Neural progenitor cell (in vitro differentiated cells): ENCODE measurements around the gene CHMP1A. TPM values are rescaled to one million over a fixed set of nuclear protein-coding genes. Genes with fewer than 3 reads are reported as not detected.

Experiments used
- DNase-seq: peaks from one replicate; pipeline ENCODE4 v3.0.0-alpha.2; 2016; ENCODE audit warnings: low spot score
- H2AFZ ChIP-seq: fragments of 200-600 bp; sonication (generic); replicated peaks from 2 replicates; pipeline ENCODE4 v1.6.1; 2016; ENCODE audit warnings: antibody characterized with exemption
- H3F3A ChIP-seq: fragments of 200-600 bp; sonication (generic); 2 replicates; pipeline ENCODE4 v1.6.1; 2016; ENCODE audit warnings: antibody characterized with exemption, low read depth
- H3K27ac ChIP-seq: fragments of 200-600 bp; sonication (generic); 2 replicates; pipeline ENCODE4 v1.5.1; 2016; ENCODE audit warnings: mild to moderate bottlenecking
- H3K27me3 ChIP-seq: fragments of 200-600 bp; sonication (generic); 2 replicates; pipeline ENCODE4 v1.6.1; 2016; ENCODE audit warnings: mild to moderate bottlenecking, moderate library complexity
- H3K36me3 ChIP-seq: fragments of 200-600 bp; sonication (generic); 2 replicates; pipeline ENCODE4 v1.5.1; 2016
- H3K4me1 ChIP-seq: fragments of 200-600 bp; sonication (generic); 2 replicates; pipeline ENCODE4 v1.6.1; 2016; ENCODE audit warnings: mixed run types
- H3K4me2 ChIP-seq: fragments of 200-600 bp; sonication (generic); 2 replicates; pipeline ENCODE4 v1.6.1; 2016
- H3K4me3 ChIP-seq: fragments of 200-600 bp; sonication (generic); 2 replicates; pipeline ENCODE4 v1.5.1; 2016
- H3K79me2 ChIP-seq: fragments of 200-600 bp; sonication (generic); 2 replicates; pipeline ENCODE4 v1.6.1; 2016; ENCODE audit warnings: low read depth
- H3K9ac ChIP-seq: fragments of 200-600 bp; sonication (generic); 2 replicates; pipeline ENCODE4 v1.6.1; 2016
- H3K9me3 ChIP-seq: fragments of 200-600 bp; sonication (generic); 2 replicates; pipeline ENCODE4 v1.5.1; 2016; ENCODE audit warnings: low read depth
- H4K20me1 ChIP-seq: fragments of 200-600 bp; sonication (generic); 2 replicates; pipeline ENCODE4 v1.6.1; 2016; ENCODE audit warnings: low read depth
- H3K27ac Mint-ChIP-seq: 3 replicates; pipeline ENCODE4 v1.8.0; 2021; ENCODE audit warnings: mixed read lengths
- H3K27me3 Mint-ChIP-seq: 2 replicates; pipeline ENCODE4 v1.8.0; 2022; ENCODE audit warnings: low read depth, mild to moderate bottlenecking, inconsistent platforms, moderate library complexity, mixed read lengths; ENCODE audit not compliant: insufficient read depth
- H3K36me3 Mint-ChIP-seq: 3 replicates; pipeline ENCODE4 v1.8.0; 2021; ENCODE audit warnings: mixed read lengths
- H3K4me1 Mint-ChIP-seq: 3 replicates; pipeline ENCODE4 v1.8.0; 2021; ENCODE audit warnings: mixed read lengths
- H3K4me3 Mint-ChIP-seq: 3 replicates; pipeline ENCODE4 v1.8.0; 2021; ENCODE audit warnings: mild to moderate bottlenecking, moderate library complexity, mixed read lengths
- H3K9me3 Mint-ChIP-seq: 3 replicates; pipeline ENCODE4 v1.8.0; 2020; ENCODE audit warnings: mixed read lengths
- CTCF ChIP-seq: fragments of 200-600 bp; sonication (generic); IDR thresholded peaks from 2 replicates; pipeline ENCODE4 v1.5.1; 2017; ENCODE audit warnings: antibody characterized with exemption, mild to moderate bottlenecking
- EZH2 ChIP-seq: fragments of 200-600 bp; sonication (generic); IDR thresholded peaks from 2 replicates; pipeline ENCODE4 v1.6.1; 2017; ENCODE audit warnings: antibody characterized with exemption, mild to moderate bottlenecking, moderate library complexity
- EZH2phosphoT487 ChIP-seq: fragments of 200-600 bp; sonication (generic); IDR thresholded peaks from 2 replicates; pipeline ENCODE4 v1.6.1; 2017; ENCODE audit warnings: antibody characterized with exemption
- total RNA-seq: library from RNA; depleted of rRNA; stranded (reverse); fragments of >200 nt; gene quantifications from 2 replicates; pipeline ENCODE4 v1.2.3, GENCODE V29; 2015; ENCODE audit warnings: low replicate concordance

Gene CHMP1A
- total RNA-seq, 1 donor from 2014 or later, result 34.6 TPM

GRCh38 chr16:89641458-89642119 is 15.9 kb downstream of the CHMP1A start:
- DNase-seq, result no peak
- Mint-ChIP-seq H3K36me3 (peaks cover 5% of the 10 kb centered on the region), H3K27me3 (peaks cover 6% of the 10 kb centered on the region), H3K4me3 (peak overlapping the region; percentile 64), H3K27ac (no peak overlapping the region), H3K9me3 (no peaks in the 10 kb centered on the region), H3K4me1 (peaks cover 10% of the 10 kb centered on the region)
- H3K27ac ChIP-seq, result no peak overlapping the region
- no peaks in the 10 kb centered on the region for H3K4me1 ChIP-seq
- no peak overlapping the region for H3K4me2 ChIP-seq
- no peaks in the 10 kb centered on the region for H3K79me2 ChIP-seq
- H3K9ac ChIP-seq, result no peak overlapping the region
- peaks cover 3% of the 10 kb centered on the region for H3F3A ChIP-seq
- H3K9me3 ChIP-seq, result no peaks in the 10 kb centered on the region
- no peak overlapping the region for H3K4me3 ChIP-seq
- no peak for TF ChIP-seq CTCF
- TF ChIP-seq EZH2, result no peak
- TF ChIP-seq EZH2phosphoT487, result no peak
- no peak overlapping the region for H2AFZ ChIP-seq
- peaks cover 4% of the 10 kb centered on the region for H4K20me1 ChIP-seq
- no peaks in the 10 kb centered on the region for H3K27me3 ChIP-seq
- H3K36me3 ChIP-seq, result no peaks in the 10 kb centered on the region

GRCh38 chr16:89639385-89639784 is 18.1 kb downstream of the CHMP1A start:
- peaks cover 9% of the 10 kb centered on the region for H3K27me3 Mint-ChIP-seq

GRCh38 chr16:89638455-89638854 is 19.1 kb downstream of the CHMP1A start:
- H3F3A ChIP-seq, result peaks cover 3% of the 10 kb centered on the region
- H3K4me1 Mint-ChIP-seq, result peaks cover 10% of the 10 kb centered on the region
- no peak overlapping the region for H3K4me3 Mint-ChIP-seq
- peaks cover 4% of the 10 kb centered on the region for H4K20me1 ChIP-seq
- TF ChIP-seq CTCF, result no peak
- TF ChIP-seq EZH2phosphoT487, result no peak
- no peak for TF ChIP-seq EZH2
- DNase-seq, result no peak
- H3K27ac ChIP-seq, result no peak overlapping the region
- H3K4me2 ChIP-seq, result no peak overlapping the region
- H3K4me3 ChIP-seq, result no peak overlapping the region
- peaks cover 18% of the 10 kb centered on the region for H3K27me3 ChIP-seq
- no peak overlapping the region for H3K27ac Mint-ChIP-seq
- no peaks in the 10 kb centered on the region for H3K36me3 Mint-ChIP-seq
- no peaks in the 10 kb centered on the region for H3K9me3 ChIP-seq
- H3K9me3 Mint-ChIP-seq, result no peaks in the 10 kb centered on the region
- H3K27me3 Mint-ChIP-seq, result peaks cover 16% of the 10 kb centered on the region
- no peak overlapping the region for H2AFZ ChIP-seq
- no peaks in the 10 kb centered on the region for H3K79me2 ChIP-seq
- no peak overlapping the region for H3K9ac ChIP-seq
- H3K4me1 ChIP-seq, result no peaks in the 10 kb centered on the region
- H3K36me3 ChIP-seq, result no peaks in the 10 kb centered on the region

More at GRCh38 chr16:89639385-89639784, 18.1 kb downstream of the CHMP1A start:
- DNase-seq, result no peak
- Histone ChIP-seq H3K27ac (no peak overlapping the region), H3K27me3 (peaks cover 9% of the 10 kb centered on the region), H3K36me3 (no peaks in the 10 kb centered on the region), H2AFZ (no peak overlapping the region), H3K4me2 (no peak overlapping the region), H3F3A (peaks cover 3% of the 10 kb centered on the region), H3K4me1 (no peaks in the 10 kb centered on the region), H3K79me2 (no peaks in the 10 kb centered on the region), H3K9me3 (no peaks in the 10 kb centered on the region), H3K4me3 (no peak overlapping the region), H3K9ac (no peak overlapping the region), H4K20me1 (peaks cover 4% of the 10 kb centered on the region)
- Mint-ChIP-seq H3K4me1 (peaks cover 10% of the 10 kb centered on the region), H3K36me3 (no peaks in the 10 kb centered on the region), H3K4me3 (no peak overlapping the region), H3K27ac (no peak overlapping the region), H3K9me3 (no peaks in the 10 kb centered on the region)
- TF ChIP-seq EZH2 (no peak), EZH2phosphoT487 (no peak), CTCF (no peak)
